HG02938 (cell line): ENCODE measurements around the gene PAPOLA.

Experiments used
- ATAC-seq: cut with Tn5 transposase; IDR thresholded peaks from one replicate; pipeline ENCODE4 v1.9.1; 2021; ENCODE audit warnings: mild to moderate bottlenecking, moderate library complexity; ENCODE audit not compliant: unreplicated experiment

PAPOLA gene

GRCh38 chr14:96616161-96616721 lies 114.1 kb downstream of the PAPOLA start:
- ATAC-seq: no peak
